GM12891 (cell line): ENCODE measurements around the gene NXF3.

ENCODE experiments used
- POLR2A ChIP-seq: IDR thresholded peaks from 2 replicates; pipeline ENCODE4 v1.6.1; 2011; ENCODE audit warnings: low read depth, low read length, control low read depth
- POLR2AphosphoS5 ChIP-seq: IDR thresholded peaks from 2 replicates; pipeline ENCODE4 v1.6.1; 2011; ENCODE audit warnings: low read depth, low read length, control low read depth
- POU2F2 ChIP-seq: IDR thresholded peaks from 2 replicates; pipeline ENCODE4 v1.6.1; 2011; ENCODE audit warnings: low read depth, mild to moderate bottlenecking, control low read depth, low read length, moderate library complexity

DNA sequence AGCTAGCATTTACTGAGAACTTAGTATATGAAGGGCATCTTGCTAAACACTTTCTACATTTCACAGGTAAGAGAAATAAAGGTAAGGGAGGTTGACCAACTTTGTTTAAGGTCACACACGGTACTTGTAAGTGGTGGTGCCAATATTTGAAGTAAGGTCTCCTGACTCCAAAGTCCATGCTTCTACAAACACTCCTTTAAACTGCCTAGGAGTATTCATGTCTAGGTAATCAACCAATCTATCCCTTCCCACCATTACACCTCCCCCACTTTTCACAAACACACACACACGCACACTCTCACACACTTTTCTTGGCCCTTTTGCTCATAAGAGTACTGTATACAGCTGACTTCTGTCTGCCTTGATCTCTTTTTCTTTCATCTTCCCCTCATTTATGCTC, 36.0 kb downstream of the NXF3 start:
- TF ChIP-seq POLR2AphosphoS5 (no peak), POU2F2 (no peak), POLR2A (no peak)
